Epidermal melanocyte (primary cell): Measurements from ENCODE around the gene HOXB5.

Experiments used
- DNase-seq: peaks from one replicate; pipeline ENCODE4 v3.0.0; 2011; ENCODE audit warnings: low spot score; ENCODE audit not compliant: insufficient read length

HOXB5 gene

DNA sequence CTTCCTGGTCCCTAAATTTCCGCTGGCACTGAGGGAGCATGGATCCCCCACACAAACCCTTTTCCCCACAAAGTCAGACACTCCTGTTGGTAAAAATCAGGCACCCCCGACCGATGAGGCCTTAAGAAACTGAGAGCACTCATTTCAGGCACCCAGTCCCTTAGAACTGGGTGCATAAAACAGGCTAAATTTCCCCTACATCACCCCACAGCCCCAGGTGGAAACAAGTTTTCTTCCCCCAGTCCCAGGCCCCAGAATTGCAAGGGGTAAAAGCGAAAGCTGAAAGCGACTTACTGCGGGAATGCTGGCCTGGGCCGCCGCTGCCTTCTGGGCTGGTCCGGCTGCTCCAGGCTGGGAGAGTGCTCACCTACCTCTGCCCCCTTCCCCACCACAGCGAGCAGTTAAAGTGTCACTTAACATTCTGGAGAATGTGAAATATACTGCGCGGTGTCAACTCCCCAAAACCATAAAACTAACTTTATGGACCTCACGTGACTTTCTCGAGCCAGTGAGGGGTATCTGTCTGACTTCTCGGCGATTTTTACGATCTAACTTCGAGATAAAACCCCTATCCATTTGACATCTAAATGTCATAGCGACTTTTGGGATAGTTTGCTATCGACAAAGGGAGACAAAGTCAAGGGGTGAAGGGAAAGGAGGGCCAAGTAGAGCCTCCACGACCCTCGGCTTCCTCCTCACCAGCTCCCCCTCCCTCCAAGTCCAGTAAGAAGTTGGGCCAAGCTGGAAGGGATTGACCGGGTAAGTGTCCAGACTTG, 3.6 kb downstream of the HOXB5 start, which contains the start of gene HOXB3:
Gene HOXB3, minus strand, starts transcription at position 411 of the 776 bp plus-strand sequence. CDS start 37,767 bp downstream, outside the sequence.
- no peak for DNase-seq

DNA sequence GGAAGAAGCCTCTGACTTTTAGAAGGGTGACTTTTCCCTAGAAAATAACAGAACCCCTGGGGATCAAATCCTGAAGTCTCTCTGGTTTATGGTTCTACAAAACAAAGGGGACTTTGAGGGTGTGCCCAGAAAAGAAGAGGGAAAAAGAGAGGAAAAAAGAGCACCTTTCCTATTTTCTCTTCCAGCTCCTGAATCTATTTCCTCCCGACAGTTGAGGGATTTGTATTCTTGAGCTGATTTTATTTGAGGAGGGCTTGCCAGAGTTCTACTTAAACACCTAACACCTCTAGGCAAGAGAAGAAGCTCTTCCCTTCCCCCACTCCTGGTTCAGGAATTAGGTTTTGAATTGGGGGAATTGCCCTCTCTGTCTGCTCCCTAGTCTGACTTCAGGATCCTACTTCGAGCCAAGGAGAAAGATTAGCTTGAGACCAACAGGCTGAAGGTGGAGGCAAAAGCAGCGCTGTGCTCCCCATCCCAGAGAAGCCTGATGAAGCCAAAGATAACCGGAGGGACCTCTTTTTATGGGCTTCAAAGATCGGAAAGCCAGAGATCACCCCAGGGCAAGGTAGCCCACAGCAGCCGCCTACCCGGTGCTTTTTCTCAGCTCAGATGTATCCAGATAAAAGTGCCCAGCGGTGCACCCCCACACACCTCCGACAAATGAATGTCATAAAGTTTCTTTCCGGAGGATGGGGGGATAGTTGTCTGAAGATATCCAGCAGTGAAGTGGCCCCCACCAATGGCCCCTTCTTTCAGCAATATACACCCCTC, 4.3 kb downstream of the HOXB5 start:
- DNase-seq = no peak

DNA sequence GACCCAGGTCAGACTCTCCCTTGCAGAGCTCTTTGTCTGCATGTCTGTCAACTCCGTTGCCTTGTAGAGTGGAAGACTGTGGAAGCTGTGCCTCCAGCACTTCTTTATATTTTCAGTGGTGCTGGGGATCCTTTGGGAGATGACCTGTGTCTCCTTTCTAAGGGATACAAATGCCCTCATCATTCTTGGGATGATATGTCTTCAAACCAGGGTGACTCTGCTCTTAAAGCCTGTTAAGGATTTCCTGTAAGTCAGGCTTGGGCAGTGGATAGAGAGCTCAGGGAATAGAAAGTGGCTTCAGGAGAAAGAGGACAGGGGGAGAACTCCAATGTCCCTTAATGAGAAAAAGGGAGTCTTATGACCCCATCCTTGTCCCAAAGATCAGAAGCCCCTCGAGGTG, 5.1 kb downstream of the HOXB5 start:
- no peak for DNase-seq

DNA sequence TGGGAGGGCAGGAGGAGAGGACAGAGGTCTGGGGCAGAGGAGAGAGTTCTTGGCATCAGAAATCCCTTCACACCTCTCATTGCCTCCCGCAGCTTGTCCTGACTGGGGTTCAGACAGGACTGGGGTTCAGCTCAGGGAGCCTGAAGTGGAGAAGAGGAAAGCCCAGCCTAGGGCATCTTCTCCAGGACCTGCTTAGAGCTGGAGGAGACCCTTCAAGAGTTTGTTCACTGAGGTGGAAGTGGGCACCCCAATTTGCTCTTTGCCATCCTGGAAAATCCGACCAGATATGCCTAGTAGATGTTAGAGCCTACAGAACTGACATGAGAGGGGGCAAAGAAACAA, 5.5 kb downstream of the HOXB5 start:
- DNase-seq = no peak

DNA sequence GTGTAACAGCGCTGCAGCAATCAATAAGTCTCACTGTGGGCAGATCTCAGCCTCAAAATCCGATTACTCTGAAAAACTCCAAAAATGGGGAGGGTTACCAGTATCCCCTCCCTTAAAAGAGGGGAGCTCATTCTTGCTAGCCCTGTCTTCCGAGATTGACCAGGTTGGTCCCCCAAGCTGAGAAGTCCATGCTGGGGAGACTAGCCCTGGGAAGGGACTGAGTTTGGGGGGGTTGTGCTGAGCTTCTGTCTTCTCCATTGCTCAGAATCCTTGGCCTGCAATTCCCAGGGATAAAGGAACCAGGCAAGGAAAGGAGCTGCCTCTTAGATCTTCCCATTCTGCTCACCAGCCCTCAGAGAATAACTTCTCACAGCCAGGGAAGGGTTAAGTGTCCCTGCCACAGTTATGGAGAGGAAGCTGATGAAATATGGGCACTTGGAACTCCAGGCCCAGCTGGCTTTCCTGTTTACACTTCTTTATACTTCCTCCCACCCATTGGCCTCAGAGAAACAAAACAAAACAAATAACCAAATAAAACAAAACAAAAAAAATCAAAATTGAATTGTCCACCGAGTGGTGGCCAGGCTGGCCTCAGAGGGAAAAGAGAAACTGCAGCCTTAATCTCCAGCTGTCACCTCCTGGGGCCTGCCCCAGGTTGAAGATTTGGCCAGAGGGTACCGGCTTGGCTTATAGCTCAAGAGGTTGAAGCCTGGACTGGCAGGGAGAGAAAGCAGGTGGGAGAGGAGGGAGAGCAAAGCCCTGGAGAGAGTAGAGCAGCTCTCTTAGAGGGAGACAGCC, 6.1 kb downstream of the HOXB5 start:
- DNase-seq = no peak

DNA sequence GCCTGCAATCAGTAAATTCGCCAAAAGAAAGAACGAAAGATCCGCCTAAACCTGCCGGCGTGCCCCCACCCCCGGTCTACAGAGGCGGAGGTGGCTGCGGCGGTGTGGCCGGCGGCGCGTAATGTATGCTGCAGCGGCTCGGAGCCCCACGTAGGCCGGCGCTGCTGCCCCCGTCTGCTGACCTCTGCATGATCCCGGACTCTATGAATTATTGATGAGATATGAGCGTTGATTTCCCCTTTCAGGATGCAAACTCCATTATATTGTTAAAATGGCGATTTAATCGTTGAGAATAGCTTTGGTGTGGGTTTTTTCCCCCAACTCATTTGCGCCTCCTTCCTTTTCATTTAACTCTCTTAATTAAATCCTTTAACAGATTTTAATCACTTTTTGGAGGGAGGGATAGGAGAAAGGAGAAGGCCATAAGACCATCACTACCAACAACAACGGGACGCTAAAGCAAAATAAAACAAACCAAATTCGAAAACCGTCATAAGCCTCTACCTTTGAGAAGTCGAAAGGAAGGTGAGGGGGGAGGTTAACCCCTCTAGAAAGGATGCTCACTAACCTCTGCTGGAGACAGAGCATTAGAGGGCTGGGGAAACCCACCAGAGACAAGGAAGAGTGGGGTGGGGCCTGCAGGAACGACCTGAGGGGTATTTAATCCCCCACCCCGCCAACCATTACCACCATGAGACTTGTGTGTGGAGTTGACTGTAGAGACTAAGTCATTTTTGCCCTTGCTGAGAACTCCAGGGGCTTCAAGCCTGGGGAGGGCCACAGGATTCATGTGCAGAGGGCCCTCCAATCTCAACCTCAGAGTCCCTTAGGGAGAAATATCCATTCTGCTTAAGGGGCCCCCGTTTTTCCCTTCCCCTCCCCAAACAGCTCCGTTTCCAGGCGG, 7.0 kb downstream of the HOXB5 start:
- DNase-seq = no peak

DNA sequence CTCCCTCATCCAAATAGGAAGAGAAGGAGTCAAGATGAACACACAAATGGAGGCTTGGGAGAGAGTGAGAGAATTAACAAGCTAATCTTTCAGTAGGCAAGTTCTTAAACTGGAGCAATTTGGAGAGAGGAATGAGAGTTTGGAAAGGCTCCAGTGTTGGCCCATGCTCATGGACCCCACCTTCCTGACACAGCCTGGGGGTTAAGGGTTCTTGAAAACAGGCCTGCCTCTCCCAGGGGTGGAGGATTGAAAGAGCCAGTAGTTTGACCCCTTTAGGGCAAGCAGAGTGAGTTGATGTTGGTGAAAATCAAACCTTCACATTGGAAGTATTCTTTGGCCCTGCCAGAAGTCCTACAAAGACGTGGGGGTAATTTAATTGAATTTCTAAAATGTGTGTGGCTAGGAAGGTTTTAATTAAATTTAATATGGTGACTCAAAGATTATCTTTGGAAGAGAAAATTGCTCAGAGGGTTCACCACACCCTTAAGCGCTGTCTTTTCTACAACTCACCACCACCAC, 9.3 kb downstream of the HOXB5 start:
- DNase-seq = no peak

DNA sequence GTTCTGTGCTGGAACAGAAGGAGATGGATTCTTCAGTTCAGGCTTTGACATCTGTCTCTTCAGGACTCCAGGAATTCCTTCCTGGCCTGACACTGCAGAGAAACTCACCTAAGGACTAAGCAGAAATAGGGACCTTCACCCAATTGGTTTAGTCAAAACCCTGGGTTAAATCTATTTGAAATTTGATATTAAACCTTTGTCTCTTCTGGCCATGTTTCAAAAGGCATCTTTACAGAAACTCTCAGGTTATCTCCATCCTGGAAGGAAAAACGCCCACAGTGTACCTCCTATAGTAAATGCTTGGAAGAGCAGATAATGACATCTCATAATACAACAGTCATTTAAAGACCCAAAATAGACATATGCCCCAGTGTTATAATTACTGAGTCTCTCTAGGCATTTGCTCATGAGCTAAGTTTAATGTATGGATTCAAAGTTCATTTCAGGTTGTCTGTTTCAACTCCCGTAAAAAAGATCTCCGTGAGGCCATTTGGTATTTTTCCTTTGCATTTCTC, 9.8 kb downstream of the HOXB5 start:
- DNase-seq = no peak

DNA sequence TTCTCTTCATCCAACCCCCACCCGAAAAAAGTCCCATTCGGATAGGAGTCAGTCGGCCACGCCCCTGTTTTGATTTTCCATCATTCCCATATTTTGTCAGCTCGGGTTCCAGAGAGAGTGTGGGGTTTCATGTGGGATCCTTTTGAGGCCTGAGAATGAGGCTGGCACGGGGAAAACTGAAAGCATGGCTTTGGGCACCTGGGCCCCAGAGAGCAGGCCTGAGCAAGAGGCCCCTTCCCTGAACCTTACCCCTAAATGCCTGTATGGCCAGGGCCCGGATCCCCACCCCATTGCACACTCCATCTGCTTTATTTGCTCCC, 10.9 kb downstream of the HOXB5 start:
- DNase-seq = no peak

DNA sequence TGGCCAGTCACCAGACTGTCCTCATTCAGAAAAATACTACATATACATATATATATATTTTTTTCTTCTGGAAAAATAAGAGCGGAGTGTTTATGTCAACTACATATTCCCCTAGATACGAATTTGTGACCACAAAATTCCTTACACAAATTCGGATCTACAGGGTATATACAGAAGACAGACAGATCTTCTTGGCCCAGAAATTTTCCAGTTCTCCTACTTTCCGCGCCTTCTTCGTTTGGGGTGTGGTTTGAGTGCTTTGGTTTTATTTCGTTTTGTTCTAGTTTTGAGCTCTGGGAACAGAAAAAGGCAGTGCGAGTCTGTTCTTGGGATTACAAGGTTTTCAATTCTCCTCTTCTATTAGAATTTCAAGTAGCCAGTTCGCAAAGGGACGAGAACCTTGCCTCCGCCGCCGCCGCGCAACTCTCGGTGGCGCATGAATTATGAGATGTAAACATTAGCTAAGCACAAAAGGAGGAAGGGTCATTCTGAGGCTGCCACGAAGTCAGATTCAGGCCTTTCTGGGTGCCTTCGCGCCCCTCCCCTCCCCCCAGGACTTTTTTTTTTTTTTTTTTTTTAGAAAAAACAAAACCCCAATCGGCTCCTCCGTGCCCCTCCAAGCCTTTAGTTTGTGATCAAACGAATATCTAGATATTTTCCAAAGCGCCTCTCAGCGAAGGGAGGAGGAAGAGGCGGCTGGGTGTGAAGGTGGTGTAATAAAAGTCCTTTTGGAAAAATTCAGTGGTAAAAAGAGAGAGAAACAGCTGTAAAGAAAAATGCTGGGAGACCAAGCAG, 13.6 kb downstream of the HOXB5 start:
- no peak for DNase-seq

DNA sequence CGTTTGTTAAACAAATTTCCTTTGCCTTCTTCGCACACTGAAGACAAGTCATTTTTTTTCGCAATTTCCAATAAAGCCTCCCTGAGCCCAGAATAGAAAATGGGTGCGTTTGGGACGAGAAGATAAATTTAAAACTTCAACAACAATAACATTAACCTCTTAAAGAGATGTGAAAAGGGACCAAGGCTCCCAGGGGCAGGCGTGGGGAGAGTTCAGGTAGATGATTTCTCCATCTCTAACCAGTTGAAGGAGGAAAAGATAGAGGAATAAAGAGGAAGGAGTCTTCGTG, 14.2 kb downstream of the HOXB5 start:
- no peak for DNase-seq

DNA sequence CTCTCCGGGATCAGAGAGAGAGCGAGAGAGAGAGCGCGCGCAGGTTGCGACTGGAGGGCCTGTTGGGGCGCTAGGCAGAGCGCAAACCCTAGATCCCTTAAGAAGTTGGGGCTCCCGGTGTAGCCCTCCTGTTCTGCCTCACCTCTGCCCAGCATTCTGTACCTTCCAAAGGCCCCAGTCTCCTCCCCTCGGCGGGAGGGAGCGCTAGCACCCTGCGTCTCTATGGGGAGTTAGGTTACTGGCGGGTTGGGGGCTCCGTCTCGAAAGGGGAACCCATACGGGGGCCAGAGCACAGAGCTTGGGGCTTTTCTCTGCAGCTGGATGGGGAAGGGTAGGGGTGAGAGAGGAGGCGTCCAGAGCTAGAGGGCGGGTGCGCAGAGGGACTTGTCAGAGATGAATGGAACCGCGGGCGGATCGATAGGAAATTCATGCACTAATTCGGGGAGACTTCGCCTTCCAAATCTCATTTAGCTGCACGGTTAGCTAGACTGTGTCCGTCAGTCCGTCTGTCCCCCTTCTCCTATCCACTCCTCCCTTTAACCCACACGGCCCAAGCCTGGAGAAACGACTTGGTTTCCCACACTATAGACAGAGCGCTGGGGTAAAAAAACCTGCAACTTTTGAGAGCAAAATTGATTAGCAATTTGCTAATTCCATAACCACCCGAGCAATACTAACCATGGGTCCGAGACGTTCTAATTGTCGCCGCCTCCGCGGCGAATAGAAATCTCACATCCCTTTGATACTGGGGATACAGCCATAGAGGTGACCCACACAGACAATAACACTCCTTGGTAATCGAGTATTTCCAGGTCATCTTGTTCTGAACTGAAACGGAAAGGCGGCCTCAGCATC, 14.7 kb downstream of the HOXB5 start:
- no peak for DNase-seq

DNA sequence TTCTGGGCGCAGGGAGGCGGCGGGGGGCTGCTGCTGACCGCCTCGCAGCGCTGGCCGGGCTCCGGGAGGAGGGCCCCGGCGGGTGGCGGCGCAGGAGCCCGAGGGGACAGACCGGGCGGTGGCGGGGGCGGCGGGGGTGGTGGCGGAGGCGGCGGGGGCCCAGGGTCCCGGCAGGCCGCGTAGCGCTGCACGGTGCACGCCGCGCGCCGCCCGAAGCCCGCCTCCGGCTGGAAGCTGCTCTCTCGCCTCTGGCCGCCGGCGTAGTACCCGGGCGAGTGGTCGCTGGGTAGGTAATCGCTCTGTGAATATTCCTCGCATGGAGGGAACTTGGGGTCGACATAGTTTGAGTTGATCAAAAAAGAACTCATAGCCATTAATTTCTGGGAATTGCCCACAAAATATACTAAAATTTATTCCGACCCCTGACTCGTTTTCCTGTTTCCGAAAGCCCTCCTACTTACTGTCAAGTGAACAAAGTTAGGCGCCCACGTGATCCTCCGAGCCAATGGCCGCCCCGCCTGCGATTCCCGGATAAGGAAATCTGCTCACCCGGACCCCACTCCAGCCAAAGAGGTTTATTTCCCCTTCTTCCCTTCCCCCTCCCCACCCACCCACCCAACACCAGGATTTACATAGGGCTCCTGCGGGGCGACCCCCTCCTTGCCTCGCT, 15.5 kb downstream of the HOXB5 start, which contains the start of gene HOXB4:
Gene HOXB4, minus strand, starts transcription at position 405 of the 670 bp plus-strand sequence. Its CDS starts 31 bp downstream, at position 374.
- peak; percentile 90 for DNase-seq

DNA sequence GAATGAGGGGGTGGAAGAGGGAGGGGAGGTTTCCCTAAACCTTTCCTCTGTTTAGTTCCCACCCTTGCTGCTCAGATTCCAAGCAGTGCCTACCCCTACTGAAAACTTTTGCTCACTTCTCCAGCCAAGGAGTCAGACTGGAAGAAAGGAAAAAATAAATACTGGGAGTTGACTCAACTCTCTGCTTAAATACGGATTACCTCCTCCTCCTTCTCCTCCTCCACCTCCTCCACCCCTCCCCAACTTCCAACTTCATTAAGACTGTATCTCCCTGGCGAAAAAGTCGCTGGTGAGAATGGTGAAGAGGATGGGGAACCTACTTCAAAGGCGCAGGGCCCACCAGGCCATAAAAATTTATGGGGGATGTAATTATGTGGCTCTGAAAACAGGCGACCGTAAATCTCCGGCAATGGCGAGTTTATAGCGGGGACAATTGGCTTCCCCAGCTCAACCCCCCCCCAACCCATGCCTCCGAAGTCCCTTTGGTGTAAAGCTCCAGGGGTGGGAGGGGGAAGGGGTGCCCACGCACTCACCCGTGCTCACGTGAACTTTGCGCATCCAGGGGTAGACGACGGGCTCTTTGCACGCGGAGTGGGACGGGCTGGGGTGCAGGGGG, 16.1 kb downstream of the HOXB5 start:
- DNase-seq = no peak

DNA sequence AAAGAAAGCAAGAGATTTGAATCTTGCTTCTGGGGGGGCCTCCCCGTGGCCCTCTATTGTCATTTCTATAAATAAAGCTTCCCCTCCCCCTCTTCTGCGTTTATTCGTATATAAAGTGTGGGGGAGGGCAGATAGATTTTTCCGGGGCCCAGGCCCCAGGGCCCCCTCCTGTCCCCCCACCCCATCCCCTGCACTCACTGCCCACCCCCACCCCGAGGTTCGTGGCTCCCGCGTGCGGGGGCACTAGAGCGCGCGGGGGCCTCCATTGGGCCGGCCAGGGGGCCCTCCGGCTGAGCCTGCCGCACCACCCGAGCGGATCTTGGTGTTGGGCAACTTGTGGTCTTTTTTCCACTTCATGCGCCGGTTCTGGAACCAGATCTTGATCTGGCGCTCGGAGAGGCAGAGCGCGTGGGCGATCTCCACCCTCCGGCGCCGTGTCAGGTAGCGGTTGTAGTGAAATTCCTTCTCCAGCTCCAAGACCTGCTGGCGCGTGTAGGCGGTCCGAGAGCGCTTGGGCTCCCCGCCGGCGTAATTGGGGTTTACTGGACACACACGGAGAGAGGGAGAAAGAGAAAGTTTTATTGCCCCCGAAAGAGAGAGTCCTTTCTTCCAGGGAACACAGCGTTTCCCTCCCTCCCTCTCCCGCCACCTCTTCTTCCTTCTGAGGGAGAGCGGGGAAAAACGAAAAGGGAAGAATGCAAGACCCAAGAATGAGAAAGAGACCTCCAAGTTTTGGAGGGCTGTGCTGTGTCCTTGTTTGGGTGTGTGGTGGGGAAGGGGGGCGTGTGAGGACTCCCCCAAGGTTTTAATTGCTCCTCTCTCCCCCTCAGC, 16.9 kb downstream of the HOXB5 start:
- no peak for DNase-seq

DNA sequence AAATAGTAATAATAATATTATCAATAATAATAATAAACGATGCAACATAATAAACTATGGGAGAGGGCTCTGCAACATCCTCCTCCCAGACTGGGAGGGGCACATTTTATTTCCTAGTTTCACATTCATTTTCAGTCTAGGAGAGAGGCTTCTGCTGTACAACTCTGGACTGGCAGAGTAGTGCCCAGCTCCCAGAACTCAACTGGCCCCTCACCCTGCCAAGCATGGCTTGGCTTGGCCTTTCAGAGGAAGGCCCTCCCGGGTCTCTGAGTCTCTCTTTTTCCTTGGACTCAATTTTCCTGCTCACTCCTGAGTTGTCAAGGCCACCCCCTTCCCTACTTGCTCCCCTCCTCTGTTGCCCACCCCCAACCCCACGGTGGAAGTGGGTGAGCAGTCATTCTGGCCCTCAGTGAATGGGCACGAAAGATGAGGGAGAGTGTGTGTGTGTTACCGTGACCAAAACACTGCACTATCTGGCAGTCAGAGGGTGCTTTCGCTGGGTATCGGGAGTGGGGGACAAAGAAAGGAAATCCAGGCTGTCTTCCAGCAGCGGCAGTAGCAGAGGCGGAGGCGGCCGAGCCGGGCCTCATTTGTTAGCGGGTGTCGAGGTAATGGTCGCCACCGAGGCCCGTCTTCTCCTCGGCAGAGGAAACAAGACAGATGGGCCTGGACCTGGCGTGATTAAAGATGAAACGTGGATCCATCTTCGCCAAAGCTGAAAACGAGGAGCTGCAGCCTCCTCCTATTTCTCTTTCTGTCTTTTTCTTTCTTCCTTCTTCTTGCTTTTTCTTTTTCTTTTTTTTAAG, 17.7 kb downstream of the HOXB5 start:
- no peak for DNase-seq
